K562 (cell line): ENCODE results near the gene SLC11A1. TPM values are rescaled to one million over a fixed set of nuclear protein-coding genes. Genes with fewer than 3 reads are reported as not detected.
A peak's percentile ranks its signal among the peaks of the same experiment; 100 is the strongest.

Source experiments
- BHLHE40 ChIP-seq: IDR thresholded peaks from 2 replicates; pipeline ENCODE4 v1.6.1; 2011; ENCODE audit warnings: low read length, improper control_type of control experiment
- CREB1 ChIP-seq, 2 experiments: sonication (generic) in 1 of 2; formaldehyde crosslinking in 1 of 2; IDR thresholded peaks; 2 replicates each; pipeline versions ENCODE4 v1.6.1 to v1.8.0; 2012 to 2022; ENCODE audit warnings: inconsistent platforms in 1 of 2, mild to moderate bottlenecking in 1 of 2, missing genetic modification reagents in 1 of 2, moderate library complexity in 1 of 2
- CXXC5 ChIP-seq: fragments of 250-450 bp; sonication (Bioruptor Pico); IDR thresholded peaks from 2 replicates; pipeline ENCODE4 v1.8.0; 2022; ENCODE audit warnings: inconsistent platforms, mild to moderate bottlenecking, moderate library complexity
- ESRRA ChIP-seq: fragments of 450-650 bp; IDR thresholded peaks from 2 replicates; pipeline ENCODE4 v1.6.1; 2014; ENCODE audit warnings: low read depth, mild to moderate bottlenecking, moderate library complexity, borderline replicate concordance
- MGA ChIP-seq: fragments of 450-650 bp; IDR thresholded peaks from 2 replicates; pipeline ENCODE4 v1.6.1; 2016; ENCODE audit warnings: mild to moderate bottlenecking, moderate library complexity
- POLR2AphosphoS2 ChIP-seq: IDR thresholded peaks from 2 replicates; pipeline ENCODE4 v1.6.1; 2012; ENCODE audit warnings: low read length, improper control_type of control experiment
- POLR2B ChIP-seq: fragments of 450-650 bp; IDR thresholded peaks from 2 replicates; pipeline ENCODE4 v1.6.1; 2018; ENCODE audit warnings: low read depth; ENCODE audit not compliant: partially characterized antibody
- RBFOX2 ChIP-seq: fragments of 200-400 bp; formaldehyde crosslinking; IDR thresholded peaks from 2 replicates; pipeline ENCODE4 v1.6.1; 2017; ENCODE audit warnings: low read depth, mild to moderate bottlenecking, low read length, moderate library complexity
- ZBTB1 ChIP-seq: sonication (generic); formaldehyde crosslinking; IDR thresholded peaks from 2 replicates; pipeline ENCODE4 v1.8.1; 2023; ENCODE audit warnings: missing genetic modification reagents, low read depth, mild to moderate bottlenecking, borderline replicate concordance
- ZBTB2 ChIP-seq: fragments of 450-650 bp; IDR thresholded peaks from 2 replicates; pipeline ENCODE4 v1.6.1; 2016; ENCODE audit warnings: antibody characterized with exemption
- ZBTB5 ChIP-seq: fragments of 450-650 bp; IDR thresholded peaks from 2 replicates; pipeline ENCODE4 v1.6.1; 2017; ENCODE audit warnings: antibody characterized with exemption
- polyA plus RNA-seq, 8 experiments: library from polyadenylated mRNA; depleted of rRNA in 4 of 8; stranded (reverse) in 5 of 8; unstranded in 3 of 8; fragments of >200 nt; fragmentation: Nextera tagmentation in 2 of 8; fragmentation: Illumina TruSeq in 1 of 8; extraction: Ambion mirVana in 2 of 8; extraction: Trizol in 1 of 8; gene quantifications; 2 replicates each; pipeline versions ENCODE4 v1.2.1 to v1.2.3, GENCODE V29; 2011 to 2014; ENCODE audit warnings: inconsistent platforms in 1 of 8, missing spikeins in 1 of 8
- total RNA-seq, 7 experiments: library from RNA; depleted of rRNA in 6 of 7; stranded (reverse); fragments of >200 nt in 6 of 7; fragmentation: Illumina TruSeq in 2 of 7; extraction: Trizol in 2 of 7; gene quantifications; 2 replicates each; pipeline versions ENCODE4 v1.2.1 to v1.2.3, GENCODE V29; 2011 to 2021; ENCODE audit warnings: low replicate concordance in 1 of 7

The SLC11A1 gene
- total and polyA plus RNA-seq, 9 of the 15 experiments (the other 6 are each of a cell fraction or from before 2014, with no cell fraction given): 0.35 to 1.6 (median 0.65) TPM

- TF ChIP-seq ZBTB2 (no peak), CREB1 (IDR thresholded peaks at IDR 0.05) (0 out of 2 replicates have a peak, but pooled peaks have one; percentile 26), CREB1 (CRISPR knock-in tag; IDR thresholded peaks at IDR 0.05) (0 out of 2 replicates have a peak, but pooled peaks have one; percentile 41), MGA (peak; percentile 27; the same call in 1 of the 2 replicates), BHLHE40 (peak; percentile 49; the same call in 1 of the 2 replicates), ESRRA (0 out of 2 replicates have a peak, but pooled peaks have one; percentile 13), ZBTB1 (CRISPR knock-in tag) (0 out of 2 replicates have a peak, but pooled peaks have one; percentile 30), CXXC5 (CRISPR knock-in tag) (no peak), POLR2AphosphoS2 (no peak), POLR2B (peak; percentile 6), RBFOX2 (0 out of 2 replicates have a peak, but pooled peaks have one; percentile 33), ZBTB5 (no peak)
Measured at GRCh38 chr2:218396688-218397462, 14.8 kb downstream of the SLC11A1 start (continued).
